LNCAP (cell line): ENCODE measurements around the gene ENKD1.

Experiments used
- CTCF ChIP-seq: fragments of 450-650 bp; IDR thresholded peaks from 2 replicates; pipeline ENCODE4 v1.5.1; 2017; ENCODE audit warnings: mild to moderate bottlenecking

Gene ENKD1

GRCh38 chr16:67707790-67708189 is 41.2 kb upstream of the ENKD1 start:
- TF ChIP-seq CTCF: no peak

DNA sequence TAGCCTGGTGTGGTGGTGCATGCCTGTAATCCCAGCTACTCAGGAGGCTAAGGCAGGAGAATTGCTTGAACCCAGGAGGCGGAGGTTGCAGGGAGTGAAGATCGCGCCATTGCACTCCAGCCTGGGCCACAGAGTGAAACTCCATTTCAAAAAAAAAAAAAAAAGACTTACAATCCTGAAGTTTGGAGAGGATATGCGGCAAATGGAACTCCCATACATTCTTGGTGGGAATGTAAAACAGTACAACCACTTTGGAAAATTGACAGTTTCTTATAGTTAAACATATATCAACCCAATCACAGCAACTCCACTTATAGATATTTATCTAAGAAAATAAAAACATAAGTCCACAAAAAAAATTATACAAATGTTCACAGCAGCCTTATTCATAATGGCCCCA is 40.7 kb upstream of the ENKD1 start:
- TF ChIP-seq CTCF: no peak

DNA sequence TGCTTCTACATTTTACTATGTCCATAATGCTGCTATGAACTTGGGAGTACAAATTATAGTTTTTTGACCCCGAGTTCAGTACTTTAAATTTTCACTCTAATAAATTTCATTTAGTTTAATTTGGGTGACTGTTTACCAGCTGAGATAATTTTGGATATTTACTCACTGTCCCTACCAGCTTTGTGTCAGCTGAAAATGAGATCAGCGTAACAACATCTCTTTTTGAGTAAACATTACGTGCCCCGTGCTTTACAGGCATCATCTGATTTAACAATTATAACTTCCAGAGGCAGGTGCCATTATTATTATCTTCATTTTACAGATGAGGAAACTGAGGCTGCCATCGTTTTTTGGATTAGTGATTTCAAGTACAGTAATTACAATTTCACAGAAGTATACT is 37.6 kb upstream of the ENKD1 start:
- TF ChIP-seq CTCF: no peak

GRCh38 chr16:67703626-67704025 is 37.1 kb upstream of the ENKD1 start:
- TF ChIP-seq CTCF: no peak

- no peak for TF ChIP-seq CTCF
These were observed 35.6 kb upstream of the ENKD1 start for GRCh38 chr16:67702130-67702529.

DNA sequence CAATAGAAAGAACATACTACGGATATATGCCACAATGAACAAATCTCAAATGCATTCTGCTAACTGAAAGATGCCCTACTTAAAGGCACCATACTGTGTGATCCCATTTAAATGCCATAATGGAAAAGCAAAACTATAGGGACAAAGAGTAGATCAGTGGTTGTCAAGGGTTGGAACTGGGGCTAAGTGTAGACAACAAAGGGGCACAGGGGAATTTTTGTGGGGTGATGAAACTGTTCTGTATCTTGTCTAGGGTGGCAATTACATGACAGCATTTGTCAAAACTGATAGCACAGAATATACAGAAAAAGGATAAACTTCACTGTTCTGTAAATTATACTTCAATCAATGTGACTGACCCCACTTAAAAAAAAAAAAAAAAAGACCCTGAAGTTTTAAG is 34.9 kb upstream of the ENKD1 start:
- no peak for TF ChIP-seq CTCF

DNA sequence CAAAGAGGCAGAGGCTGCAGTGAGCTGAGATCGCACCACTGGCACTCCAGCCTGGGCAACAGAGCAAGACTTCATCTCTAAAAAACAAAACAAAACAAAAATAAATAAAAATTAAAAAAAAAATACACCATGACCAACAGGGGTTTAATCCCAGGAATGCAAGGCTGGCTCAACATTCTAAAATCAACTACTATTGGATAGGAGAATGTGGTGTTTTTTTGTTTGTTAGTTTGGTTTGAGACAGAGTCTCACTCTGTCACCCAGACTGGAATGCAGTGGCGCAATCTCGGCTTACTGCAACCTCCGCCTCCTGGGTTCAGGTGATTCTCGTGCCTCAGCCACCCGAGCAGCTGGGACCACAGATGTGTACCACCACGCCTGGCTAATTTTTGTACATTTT is 32.7 kb upstream of the ENKD1 start:
- TF ChIP-seq CTCF: no peak

GRCh38 chr16:67697422-67698185 is 31.1 kb upstream of the ENKD1 start:
- no peak for TF ChIP-seq CTCF
